GM23338 (cell line): ENCODE measurements around the gene GDPD5. TPM values are rescaled to one million over a fixed set of nuclear protein-coding genes. Genes with fewer than 3 reads are reported as not detected.

ENCODE experiments used
- ATAC-seq: fragments of 200-7000 bp; cut with Tn5 transposase; 3 replicates; pipeline ENCODE4 v1.9.1; 2020
- DNase-seq: peaks from one replicate; pipeline ENCODE4 v3.0.0-alpha.2; 2015; ENCODE audit warnings: low spot score
- H2AFZ ChIP-seq: fragments of 200-600 bp; sonication (generic); 2 replicates; pipeline ENCODE4 v1.8.0; 2016; ENCODE audit warnings: antibody characterized with exemption, mild to moderate bottlenecking, moderate library complexity
- H3F3A ChIP-seq: fragments of 200-600 bp; sonication (generic); replicated peaks from 2 replicates; pipeline ENCODE4 v1.8.0; 2017; ENCODE audit warnings: antibody characterized with exemption, mixed run types, low read depth
- H3K27ac ChIP-seq: fragments of 200-600 bp; sonication (generic); 2 replicates; pipeline ENCODE4 v1.6.1; 2016; ENCODE audit warnings: low read depth
- H3K27me3 ChIP-seq: fragments of 200-600 bp; sonication (generic); 2 replicates; pipeline ENCODE4 v1.8.0; 2016; ENCODE audit warnings: mild to moderate bottlenecking, mixed run types, moderate library complexity; ENCODE audit not compliant: insufficient read depth
- H3K36me3 ChIP-seq: fragments of 200-600 bp; sonication (generic); 2 replicates; pipeline ENCODE4 v1.8.0; 2016; ENCODE audit warnings: mild to moderate bottlenecking; ENCODE audit not compliant: insufficient read depth
- H3K4me1 ChIP-seq: fragments of 200-600 bp; sonication (generic); 2 replicates; pipeline ENCODE4 v1.8.0; 2016; ENCODE audit warnings: mild to moderate bottlenecking, moderate library complexity; ENCODE audit not compliant: insufficient read depth
- H3K4me2 ChIP-seq: fragments of 200-600 bp; sonication (generic); 2 replicates; pipeline ENCODE4 v1.7.1; 2017; ENCODE audit warnings: mixed run types
- H3K4me3 ChIP-seq: fragments of 200-600 bp; sonication (generic); 2 replicates; pipeline ENCODE4 v1.6.1; 2016; ENCODE audit warnings: mixed run types
- H3K79me2 ChIP-seq: fragments of 200-600 bp; sonication (generic); replicated peaks from 2 replicates; pipeline ENCODE4 v1.8.0; 2017; ENCODE audit warnings: mild to moderate bottlenecking; ENCODE audit not compliant: insufficient read depth
- H3K9me2 ChIP-seq: fragments of 200-600 bp; sonication (generic); 2 replicates; pipeline ENCODE4 v1.8.0; 2017; ENCODE audit not compliant: insufficient read depth
- H4K20me1 ChIP-seq: fragments of 200-600 bp; sonication (generic); replicated peaks from 2 replicates; pipeline ENCODE4 v1.8.0; 2017; ENCODE audit warnings: mild to moderate bottlenecking; ENCODE audit not compliant: insufficient read depth
- H3K27ac Mint-ChIP-seq: 2 replicates; pipeline ENCODE4 v1.8.0; 2020; ENCODE audit warnings: inconsistent platforms, mild to moderate bottlenecking, moderate library complexity, mixed read lengths
- H3K27me3 Mint-ChIP-seq: 3 replicates; pipeline ENCODE4 v1.8.0; 2022; ENCODE audit warnings: low read depth, mild to moderate bottlenecking, moderate library complexity, mixed read lengths, inconsistent platforms; ENCODE audit not compliant: insufficient read depth, poor library complexity
- H3K36me3 Mint-ChIP-seq: 3 replicates; pipeline ENCODE4 v1.8.0; 2021; ENCODE audit warnings: low read depth, mild to moderate bottlenecking, inconsistent platforms, moderate library complexity, mixed read lengths
- H3K4me1 Mint-ChIP-seq: 3 replicates; pipeline ENCODE4 v1.8.0; 2020; ENCODE audit warnings: mild to moderate bottlenecking, inconsistent platforms, mixed read lengths
- H3K4me3 Mint-ChIP-seq: 3 replicates; pipeline ENCODE4 v1.8.0; 2021; ENCODE audit warnings: moderate library complexity, mild to moderate bottlenecking, inconsistent platforms, mixed read lengths
- H3K9me3 Mint-ChIP-seq: 3 replicates; pipeline ENCODE4 v1.8.0; 2020; ENCODE audit warnings: moderate library complexity, mild to moderate bottlenecking, inconsistent platforms, mixed read lengths
- CREB1 ChIP-seq: fragments of 250-450 bp; sonication (Bioruptor Pico); IDR thresholded peaks from 2 replicates; pipeline ENCODE4 v1.5.0; 2020; ENCODE audit warnings: low read depth, mild to moderate bottlenecking, moderate library complexity
- CTCF ChIP-seq, 2 experiments: fragments of 200-600 bp in 1 of 2; sonication (generic) in 1 of 2; conservative IDR thresholded peaks; 2 replicates each; pipeline versions ENCODE4 v1.5.1 to v1.6.1; 2016 to 2017; ENCODE audit warnings: antibody characterized with exemption in 2 of 2, low read depth in 2 of 2, mild to moderate bottlenecking in 2 of 2, moderate library complexity in 1 of 2
- ETS1 ChIP-seq: IDR thresholded peaks from 2 replicates; pipeline ENCODE4 v1.6.1; 2016; ENCODE audit warnings: antibody characterized with exemption
- EZH2 ChIP-seq: fragments of 200-600 bp; sonication (generic); IDR thresholded peaks from one replicate; pipeline ENCODE4 v1.8.0; 2017; ENCODE audit warnings: antibody characterized with exemption, mild to moderate bottlenecking, low read depth; ENCODE audit not compliant: unreplicated experiment
- EZH2phosphoT487 ChIP-seq: fragments of 200-600 bp; sonication (generic); IDR thresholded peaks from one replicate; pipeline ENCODE4 v1.8.1; 2018; ENCODE audit warnings: antibody characterized with exemption; ENCODE audit not compliant: unreplicated experiment
- JUNB ChIP-seq: IDR thresholded peaks from one replicate; pipeline ENCODE4 v1.6.1; 2016; ENCODE audit warnings: antibody characterized with exemption; ENCODE audit not compliant: unreplicated experiment
- NANOG ChIP-seq: IDR thresholded peaks from 2 replicates; pipeline ENCODE4 v1.6.1; 2016; ENCODE audit warnings: antibody characterized with exemption, borderline replicate concordance
- POLR2AphosphoS5 ChIP-seq: IDR thresholded peaks from 2 replicates; pipeline ENCODE4 v1.6.1; 2016; ENCODE audit warnings: antibody characterized with exemption, low read depth
- REST ChIP-seq: IDR thresholded peaks from one replicate; pipeline ENCODE4 v1.6.1; 2018; ENCODE audit warnings: antibody characterized with exemption; ENCODE audit not compliant: unreplicated experiment
- STAT1 ChIP-seq: IDR thresholded peaks from one replicate; pipeline ENCODE4 v1.6.1; 2016; ENCODE audit warnings: antibody characterized with exemption; ENCODE audit not compliant: unreplicated experiment
- ZNF114 ChIP-seq: fragments of 250-450 bp; sonication (Bioruptor Pico); IDR thresholded peaks from 2 replicates; pipeline ENCODE4 v1.5.0; 2020; ENCODE audit warnings: mild to moderate bottlenecking, moderate library complexity
- ZNF331 ChIP-seq: fragments of 250-450 bp; sonication (Bioruptor Pico); IDR thresholded peaks from 2 replicates; pipeline ENCODE4 v1.5.0; 2020; ENCODE audit warnings: low read depth, mild to moderate bottlenecking, moderate library complexity
- polyA plus RNA-seq: library from polyadenylated mRNA; unstranded; fragments of >200 nt; fragmentation: Nextera tagmentation; extraction: Ambion mirVana; gene quantifications from 2 replicates; pipeline ENCODE4 v1.2.1, GENCODE V29; 2016
- total RNA-seq: library from RNA; depleted of rRNA; stranded (reverse); fragments of >200 nt; shearing (Covaris generic); gene quantifications from 2 replicates; pipeline ENCODE4 v1.2.3, GENCODE V29; 2014

The GDPD5 gene
- total and polyA plus RNA-seq, 2 experiments from 2014 or later = 1.6 to 4.9 TPM

GRCh38 chr11:75454987-75455386 is 70.8 kb downstream of the GDPD5 start (continued):
- TF ChIP-seq ETS1 = no peak
- no peak for TF ChIP-seq CREB1 (CRISPR knock-in tag)

GRCh38 chr11:75453916-75454655 is 71.7 kb downstream of the GDPD5 start:
- Histone ChIP-seq H3K27me3 (peaks cover 6% of the 10 kb centered on the region), H4K20me1 (no peaks in the 10 kb centered on the region), H3K9me2 (no peaks in the 10 kb centered on the region), H3K4me3 (no peak overlapping the region), H3K27ac (no peak overlapping the region; the same call in 1 of the 2 replicates), H3F3A (no peaks in the 10 kb centered on the region), H3K4me2 (no peak overlapping the region), H2AFZ (no peak overlapping the region), H3K79me2 (no peaks in the 10 kb centered on the region), H3K36me3 (no peaks in the 10 kb centered on the region), H3K4me1 (no peaks in the 10 kb centered on the region; the same call in 1 of the 2 replicates)
- Mint-ChIP-seq H3K9me3 (no peaks in the 10 kb centered on the region), H3K4me1 (peaks cover 17% of the 10 kb centered on the region), H3K4me3 (no peak overlapping the region), H3K27me3 (peaks cover 10% of the 10 kb centered on the region), H3K27ac (no peak overlapping the region), H3K36me3 (no peaks in the 10 kb centered on the region)
- DNase-seq (no peak), ATAC-seq (no peak)
- TF ChIP-seq ZNF114 (CRISPR knock-in tag) (no peak), STAT1 (no peak), EZH2 (no peak), ZNF331 (CRISPR knock-in tag) (no peak), EZH2phosphoT487 (no peak), CREB1 (CRISPR knock-in tag) (no peak), CTCF (conservative IDR thresholded peaks at IDR 0.05; ENCODE audit: low read depth in 2 of 2) (no peak), REST (no peak), POLR2AphosphoS5 (no peak), JUNB (no peak), ETS1 (no peak), NANOG (no peak)
